HG02571 (cell line): ENCODE measurements around the gene C9orf40.

ENCODE experiments used
- ATAC-seq: cut with Tn5 transposase; IDR thresholded peaks from one replicate; pipeline ENCODE4 v1.9.1; 2021; ENCODE audit warnings: mild to moderate bottlenecking, moderate library complexity; ENCODE audit not compliant: unreplicated experiment

The C9orf40 gene, protein sequence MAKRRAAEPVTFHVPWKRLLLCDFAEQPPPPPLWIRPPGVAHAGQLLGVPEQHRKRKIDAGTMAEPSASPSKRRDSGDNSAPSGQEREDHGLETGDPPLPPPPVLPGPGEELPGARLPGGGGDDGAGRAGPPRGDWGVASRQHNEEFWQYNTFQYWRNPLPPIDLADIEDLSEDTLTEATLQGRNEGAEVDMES

DNA sequence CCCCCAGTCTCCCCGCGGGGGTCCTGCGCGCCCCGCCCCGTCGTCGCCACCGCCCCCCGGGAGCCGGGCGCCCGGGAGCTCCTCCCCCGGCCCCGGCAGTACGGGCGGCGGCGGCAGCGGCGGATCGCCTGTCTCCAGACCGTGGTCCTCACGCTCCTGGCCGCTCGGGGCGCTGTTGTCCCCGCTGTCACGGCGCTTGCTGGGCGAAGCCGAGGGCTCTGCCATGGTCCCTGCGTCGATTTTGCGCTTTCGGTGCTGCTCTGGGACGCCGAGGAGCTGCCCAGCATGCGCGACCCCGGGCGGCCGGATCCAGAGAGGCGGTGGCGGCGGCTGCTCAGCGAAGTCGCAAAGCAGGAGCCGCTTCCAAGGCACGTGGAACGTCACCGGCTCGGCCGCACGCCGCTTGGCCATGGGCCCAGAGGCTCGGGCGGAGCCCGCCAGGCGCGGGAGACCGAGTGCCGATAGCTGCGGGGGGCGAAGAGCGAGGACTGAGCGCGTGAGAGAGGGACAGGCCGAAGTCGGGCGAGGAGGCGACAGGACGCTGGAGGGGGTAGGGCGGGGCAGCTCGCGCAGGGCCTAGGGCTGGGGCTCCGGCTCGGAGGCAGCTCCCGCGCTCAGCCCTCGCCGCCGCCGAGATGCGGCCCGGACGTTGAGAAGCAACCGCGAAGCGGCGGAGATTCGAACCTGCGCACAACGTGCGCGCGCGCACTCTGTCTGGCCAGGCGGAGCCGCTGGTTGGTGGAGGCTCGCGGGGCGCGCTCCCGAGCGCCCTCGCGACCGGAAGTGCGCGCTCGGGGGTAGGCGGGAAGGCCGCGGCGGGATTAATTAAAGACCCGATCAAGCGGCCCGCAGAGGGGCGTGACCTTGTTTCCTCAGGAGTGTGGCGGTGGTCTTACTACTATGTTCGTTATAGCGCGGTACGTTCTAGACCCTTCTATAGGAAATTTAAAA, at the start of gene C9orf40:
Gene C9orf40, minus strand, starts transcription at position 712 of the 951 bp plus-strand sequence. Its CDS starts 301 bp downstream, at position 411.
- peak; percentile 93 for ATAC-seq

DNA sequence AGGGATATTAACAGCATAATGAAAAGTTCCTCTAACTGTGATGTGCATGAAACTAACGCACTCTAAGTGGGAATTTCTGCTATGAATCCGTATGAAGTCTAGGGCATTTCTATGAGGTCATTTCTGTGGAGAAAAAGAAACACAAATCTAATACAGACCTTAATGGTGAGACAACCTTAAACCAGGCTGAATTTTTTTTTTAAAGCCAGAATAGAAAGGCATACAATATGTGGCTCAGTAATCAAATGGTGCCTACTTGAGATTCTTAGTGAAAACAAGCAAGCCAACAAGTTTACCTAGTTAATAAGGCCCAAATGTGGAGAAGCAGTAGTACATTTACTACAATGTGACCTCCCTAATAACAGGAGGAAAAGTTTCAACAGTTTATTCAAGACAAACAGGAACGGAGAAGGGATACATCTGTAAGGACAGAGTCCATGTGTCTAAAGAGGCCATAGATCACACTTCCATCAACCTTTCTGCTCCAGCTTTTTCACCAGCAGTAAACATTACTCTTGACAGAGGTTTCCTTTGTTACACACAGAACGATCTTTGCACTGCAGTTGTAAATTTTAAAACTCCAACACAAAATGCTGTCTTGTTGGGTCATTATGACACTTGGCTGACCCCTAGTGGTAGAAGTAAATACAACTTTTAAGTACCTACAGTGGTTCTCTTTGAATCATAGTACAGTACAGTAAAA, 49.2 kb upstream of the C9orf40 start:
- peak; percentile 82 for ATAC-seq

DNA sequence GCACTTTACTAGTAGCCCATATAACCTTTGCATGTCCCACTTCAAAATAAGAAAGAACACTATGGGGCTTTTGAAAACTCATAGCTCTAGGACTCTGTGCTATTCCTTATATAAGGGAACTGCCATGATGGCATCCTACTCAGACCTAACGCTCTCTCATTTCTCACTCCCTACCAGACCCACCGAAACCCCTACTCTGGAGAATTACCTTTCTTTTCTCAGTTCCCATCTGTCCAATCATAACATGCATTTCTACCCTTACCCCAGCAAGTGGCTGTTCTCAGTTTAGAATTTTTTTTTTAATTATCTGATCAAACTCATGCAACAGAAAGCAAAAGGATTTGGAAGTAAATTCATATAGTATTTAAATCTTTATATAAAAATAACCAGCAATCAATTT, 48.1 kb upstream of the C9orf40 start:
- ATAC-seq: peak; percentile 73

DNA sequence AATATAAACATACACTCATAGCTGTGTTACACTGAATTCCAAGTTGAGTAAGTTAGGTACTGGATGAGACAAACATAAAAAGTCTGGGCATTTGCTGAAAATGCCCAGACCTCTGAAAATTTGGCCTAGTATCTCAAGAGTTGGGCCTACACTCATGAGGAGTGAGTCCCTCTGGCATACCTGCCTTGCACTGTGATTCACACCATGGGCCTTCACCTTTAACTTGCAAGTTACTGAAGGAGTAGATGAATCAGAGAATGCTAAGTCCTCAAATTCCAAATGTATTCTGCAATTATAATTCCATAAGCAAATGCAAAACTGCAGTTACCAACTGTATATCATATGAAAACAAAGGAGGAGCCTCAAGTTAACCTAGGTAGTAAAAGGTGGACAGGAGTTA, 32.3 kb upstream of the C9orf40 start:
- no peak for ATAC-seq

DNA sequence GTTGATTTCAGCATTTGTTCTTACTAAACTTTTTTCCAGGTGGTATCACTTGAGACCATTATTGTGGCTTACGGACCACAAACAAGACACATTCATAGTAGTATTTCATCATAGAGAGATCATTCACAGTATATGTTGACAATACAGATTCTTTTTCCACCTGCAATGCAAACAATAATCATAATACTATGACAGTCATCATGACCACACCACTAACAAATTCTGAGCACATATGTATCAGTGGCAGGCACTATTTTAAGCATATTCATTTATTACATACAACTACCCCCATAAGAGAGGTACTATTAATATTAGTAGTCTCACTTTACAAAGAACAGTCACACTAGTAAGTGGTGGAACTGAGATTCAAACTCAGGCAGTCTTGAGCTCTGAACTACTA, 31.0 kb upstream of the C9orf40 start:
- no peak for ATAC-seq

DNA sequence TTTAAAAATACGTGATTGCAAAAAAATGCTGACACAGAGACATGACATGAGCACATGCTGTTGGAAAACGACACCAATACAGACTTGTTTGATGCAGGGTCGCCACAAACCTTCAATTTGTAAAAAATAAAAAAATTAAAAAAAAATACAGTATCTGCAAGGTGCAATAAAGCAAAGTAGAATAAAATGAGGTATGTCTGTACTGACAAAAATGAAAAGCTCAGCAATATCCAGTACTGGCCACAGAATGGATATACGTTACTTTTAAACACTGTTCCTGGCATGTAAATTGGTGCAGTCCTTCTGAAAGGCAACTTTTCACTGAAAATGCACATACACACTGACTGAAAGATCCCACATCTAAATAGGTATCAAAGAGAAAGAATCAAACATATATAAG, 27.1 kb upstream of the C9orf40 start:
- no peak for ATAC-seq

DNA sequence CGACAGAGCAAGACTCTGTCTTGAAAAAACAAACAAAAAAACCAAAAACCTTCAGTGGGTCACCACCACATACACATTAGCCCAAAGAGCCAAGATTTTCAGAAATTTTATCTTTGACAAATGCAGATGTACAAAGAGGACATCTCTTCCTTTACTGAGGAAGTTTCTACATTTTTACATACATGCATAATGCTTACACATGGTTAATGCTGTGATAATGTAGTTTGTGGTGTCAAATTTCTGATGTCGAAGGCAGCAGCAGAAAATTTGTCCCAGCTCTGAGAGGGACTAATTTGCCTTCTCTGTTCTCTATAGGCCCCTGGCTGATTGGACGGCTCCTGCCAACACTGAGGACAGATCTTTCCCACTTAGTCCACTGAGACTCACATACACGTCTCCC, 24.6 kb upstream of the C9orf40 start:
- no peak for ATAC-seq

DNA sequence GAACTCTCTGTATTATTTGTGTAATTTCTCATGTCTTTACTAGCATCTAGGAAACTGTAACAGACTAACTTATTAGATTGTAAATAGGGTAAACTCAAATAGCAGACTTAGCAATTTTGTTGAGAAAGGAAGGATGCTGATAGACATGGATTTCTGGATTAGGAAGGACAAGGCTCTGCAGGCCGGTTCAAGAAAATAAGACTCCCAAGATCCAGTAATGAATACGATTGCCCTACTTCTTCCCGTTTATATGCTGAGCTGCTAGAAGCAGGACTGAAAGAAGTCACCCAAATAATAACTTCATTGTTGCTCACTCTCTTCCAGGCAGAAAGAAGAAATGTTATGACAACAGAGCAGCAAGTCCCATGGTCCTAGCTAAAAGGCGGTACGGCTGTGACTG, 22.8 kb upstream of the C9orf40 start:
- no peak for ATAC-seq

DNA sequence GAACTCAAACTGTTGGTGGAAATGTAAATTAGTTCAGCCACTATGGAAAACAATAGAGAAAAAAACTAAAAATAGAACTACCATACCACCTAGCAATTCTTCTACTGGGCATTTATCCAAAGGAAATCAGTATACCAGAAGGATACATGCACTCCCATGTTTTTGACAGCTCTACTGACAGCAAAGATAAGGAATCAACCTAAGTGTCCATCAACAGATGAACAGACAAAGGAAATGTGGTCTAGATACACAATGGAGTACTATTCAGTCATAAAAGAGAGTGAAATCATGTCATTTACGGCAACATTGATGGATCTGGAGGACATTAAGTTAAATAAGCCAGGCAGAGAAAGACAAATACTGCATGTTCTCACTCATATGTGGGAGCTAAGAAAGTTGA, 21.8 kb upstream of the C9orf40 start:
- no peak for ATAC-seq

DNA sequence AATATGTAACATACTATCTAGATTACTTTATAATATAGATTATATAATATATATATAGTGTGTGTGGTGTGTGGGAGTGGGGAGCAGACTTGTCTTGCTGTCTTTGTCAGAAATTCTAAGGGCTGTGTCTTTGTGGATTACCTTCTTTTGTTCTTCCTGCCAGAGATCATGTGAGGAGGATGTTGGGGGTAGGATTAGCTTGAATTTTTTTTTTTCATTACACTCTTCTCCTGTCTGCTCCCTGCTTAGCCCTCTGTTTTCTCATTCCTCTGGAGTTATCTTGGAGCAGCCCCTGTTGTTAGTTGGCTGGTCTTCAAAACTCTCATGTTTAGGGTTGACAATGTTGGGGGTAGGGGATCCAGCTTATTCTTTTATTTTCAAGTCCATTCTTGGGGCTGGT, 21.0 kb upstream of the C9orf40 start:
- no peak for ATAC-seq

DNA sequence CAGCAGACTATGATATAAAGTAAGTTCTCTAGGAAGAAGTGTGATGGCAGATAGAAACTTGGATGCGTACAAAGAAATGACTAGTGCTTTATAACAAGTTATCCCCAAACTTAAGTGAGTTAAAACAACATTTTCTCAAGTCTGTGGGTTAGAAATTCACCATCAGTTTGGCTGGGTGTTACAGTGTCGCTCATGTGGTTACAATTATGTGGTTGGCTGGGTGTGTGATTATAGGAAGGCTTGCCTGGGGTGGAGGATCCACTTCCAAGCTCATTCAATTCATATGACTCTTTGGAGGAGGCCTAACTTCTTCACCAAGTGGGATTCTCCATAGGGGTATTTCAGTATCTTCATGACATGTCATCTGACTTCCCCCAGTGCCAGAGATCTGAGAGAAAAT, 10.3 kb upstream of the C9orf40 start:
- no peak for ATAC-seq

DNA sequence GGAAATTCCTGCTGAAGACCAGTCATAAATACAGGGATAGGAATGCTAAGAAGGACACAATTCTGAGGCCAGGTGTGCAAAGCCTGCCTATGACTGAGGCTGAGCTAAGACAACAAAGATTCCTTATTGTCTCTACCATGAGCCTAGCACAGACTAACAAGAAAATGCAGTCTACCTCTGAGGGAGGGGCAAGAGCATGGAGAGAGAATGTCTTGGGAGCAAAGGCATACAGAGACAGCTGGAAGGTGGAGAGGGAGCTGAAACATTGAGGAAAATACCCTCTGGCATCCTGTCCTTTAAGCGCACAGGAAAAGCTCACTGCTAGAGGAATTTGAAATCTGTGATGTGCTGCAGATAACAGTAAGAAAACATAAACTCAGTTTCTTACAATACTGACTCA, 8.8 kb upstream of the C9orf40 start:
- no peak for ATAC-seq

DNA sequence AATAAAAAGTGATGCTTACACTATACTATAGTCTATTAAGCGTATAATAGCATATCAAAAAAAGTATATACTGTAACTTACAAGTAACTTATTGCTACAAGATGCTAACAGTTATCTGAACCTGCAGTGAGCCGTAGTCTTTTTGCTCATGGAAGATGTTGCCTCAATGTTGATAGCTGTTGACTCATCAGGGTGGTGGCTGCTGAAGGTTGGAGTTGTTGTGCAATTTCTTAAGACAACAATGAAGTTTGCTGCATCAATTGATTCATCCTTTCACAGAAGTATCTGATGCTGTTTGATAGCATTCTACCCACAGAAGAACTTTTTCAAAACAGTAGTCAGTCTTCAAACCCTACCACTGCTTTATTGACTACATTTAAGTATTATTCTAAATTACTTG, 7.8 kb upstream of the C9orf40 start:
- ATAC-seq: no peak

DNA sequence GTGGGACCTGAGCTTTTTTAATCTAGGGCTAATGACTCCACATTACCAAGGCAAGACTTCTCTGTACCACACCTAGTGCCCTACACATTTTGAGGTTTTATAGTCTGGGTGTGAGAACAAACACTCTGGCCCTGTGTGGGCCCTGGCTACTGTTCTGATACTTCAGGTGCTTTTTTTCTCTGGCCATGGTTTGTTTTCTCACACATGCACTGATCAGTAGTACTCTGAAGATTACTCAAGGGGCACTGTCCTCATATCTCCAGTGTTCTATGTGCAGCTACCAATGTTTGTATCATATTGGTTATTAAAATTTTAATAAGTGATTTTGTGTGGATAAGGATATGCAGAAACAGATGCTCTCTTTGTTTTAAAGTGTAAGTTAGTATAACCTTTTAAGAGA, 5.9 kb upstream of the C9orf40 start:
- no peak for ATAC-seq

DNA sequence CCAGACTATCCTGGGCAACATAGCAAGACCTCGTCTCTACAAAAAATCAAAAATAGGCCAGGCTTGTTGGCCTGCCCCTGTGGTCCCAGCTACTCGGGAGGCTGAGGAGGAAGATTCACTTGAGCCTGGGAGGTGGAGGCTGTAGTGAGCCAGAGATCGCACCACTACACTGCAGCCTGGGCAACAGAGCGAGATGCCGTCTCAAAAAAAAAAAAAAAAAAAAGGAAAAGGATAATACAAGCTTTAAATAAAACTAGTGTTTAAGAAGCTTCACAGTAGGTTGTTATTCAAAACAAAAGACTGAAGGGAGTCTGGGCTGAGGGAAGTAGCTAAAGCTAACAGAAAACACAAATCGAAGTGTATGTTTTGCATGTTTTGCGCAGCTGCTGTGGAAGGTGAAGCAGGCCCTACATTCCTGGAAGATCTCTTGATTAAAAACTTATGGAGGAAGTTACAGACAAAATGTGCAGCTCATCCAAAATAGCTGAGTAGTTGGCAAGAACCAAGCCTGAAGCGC, 581 bp upstream of the C9orf40 start:
- no peak for ATAC-seq

DNA sequence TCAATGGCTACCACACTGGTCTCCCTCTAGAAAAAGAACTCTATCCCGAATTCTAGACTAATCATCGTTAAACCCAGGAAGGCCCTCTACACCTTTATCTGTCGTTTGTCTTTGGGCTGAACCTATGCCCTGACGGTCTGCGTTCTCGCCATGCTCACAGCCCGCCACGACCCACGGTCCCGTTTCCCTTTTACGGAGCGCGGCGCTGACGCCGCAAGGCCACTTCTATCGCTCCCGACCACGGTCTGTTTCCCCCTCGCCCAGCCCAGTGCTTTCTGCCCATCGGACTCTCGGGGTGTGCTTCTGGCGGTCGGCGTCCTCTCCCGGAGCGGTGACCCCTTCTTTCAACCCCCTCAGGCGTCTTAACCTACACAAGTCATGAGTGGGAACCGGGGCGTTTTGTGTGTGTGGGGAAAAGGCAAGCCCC, 974 bp downstream of the C9orf40 start:
- peak; percentile 47 for ATAC-seq

DNA sequence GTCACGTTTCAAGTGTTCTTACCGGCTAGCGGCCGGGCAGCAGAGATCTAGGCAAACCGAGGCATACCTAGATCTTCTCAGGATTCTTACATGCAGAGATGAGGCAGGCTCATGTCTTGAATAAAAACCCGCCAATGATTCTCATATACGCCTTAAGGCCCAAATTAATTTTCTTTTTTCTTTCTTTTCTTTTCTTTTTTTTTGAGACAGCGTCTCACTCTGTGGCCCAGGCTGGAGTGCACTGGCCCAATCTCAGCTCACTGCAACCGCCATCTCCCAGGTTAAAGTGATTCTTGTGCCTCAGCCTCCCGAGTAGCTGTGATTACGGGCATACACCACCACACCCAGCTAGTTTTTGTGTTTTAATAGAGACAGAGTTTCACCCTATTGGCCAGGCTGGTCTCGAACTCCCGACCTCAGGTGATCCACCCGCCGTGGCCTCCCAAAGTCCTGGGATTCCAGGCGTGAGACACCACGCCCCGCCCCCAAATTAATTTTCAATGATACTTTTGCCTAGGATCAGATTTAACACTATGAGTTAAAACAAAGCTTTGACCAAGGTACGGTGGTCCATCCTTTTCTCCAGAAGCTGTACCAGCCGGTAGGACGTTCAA, 1.5 kb downstream of the C9orf40 start:
- no peak for ATAC-seq

DNA sequence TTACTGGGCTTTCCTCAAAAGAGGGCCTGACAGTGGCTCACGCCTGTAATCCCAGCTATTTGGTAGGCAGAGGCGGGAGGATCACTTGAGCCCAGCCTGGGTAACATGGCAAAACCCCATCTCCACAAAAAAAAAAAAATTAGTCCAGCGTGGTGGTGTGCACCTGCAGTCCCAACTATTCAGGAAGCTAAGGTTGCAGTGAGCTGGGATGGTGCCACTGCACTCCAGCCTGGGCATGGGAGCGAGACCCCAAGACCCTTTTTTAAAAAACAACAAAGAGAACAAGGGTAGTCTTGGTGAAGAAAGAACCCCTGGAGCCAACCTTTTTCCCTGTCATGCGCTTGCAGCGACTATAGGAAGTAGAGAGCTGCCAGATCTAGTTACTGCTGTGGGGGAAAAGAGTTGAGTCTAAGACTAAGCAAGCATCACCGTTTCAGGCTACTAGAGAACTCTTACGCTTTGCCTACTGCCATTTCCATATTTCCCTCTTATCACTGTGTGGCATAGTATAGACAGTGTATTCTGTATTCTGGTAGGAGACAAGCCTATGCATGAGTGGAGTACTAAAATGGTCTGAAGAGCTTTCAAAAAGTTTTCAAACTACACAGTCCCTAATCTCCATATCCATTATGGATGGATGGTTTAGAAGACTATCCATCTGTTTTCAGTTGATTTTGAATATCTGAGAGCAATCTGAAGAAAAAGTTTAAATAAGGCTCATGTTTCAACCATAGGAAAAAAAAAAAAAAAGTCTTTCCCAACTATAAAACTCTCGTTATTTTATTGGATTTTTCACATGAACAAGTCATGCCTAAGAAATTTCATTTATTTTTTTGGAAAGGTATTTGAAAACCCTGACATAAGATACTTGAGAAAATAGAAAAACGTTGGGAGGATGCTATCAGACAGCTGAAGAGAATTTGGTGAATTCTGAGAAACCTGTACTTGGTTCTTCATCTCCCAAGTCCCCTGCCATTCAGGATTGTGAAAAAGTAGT, 2.6 kb downstream of the C9orf40 start:
- no peak for ATAC-seq

DNA sequence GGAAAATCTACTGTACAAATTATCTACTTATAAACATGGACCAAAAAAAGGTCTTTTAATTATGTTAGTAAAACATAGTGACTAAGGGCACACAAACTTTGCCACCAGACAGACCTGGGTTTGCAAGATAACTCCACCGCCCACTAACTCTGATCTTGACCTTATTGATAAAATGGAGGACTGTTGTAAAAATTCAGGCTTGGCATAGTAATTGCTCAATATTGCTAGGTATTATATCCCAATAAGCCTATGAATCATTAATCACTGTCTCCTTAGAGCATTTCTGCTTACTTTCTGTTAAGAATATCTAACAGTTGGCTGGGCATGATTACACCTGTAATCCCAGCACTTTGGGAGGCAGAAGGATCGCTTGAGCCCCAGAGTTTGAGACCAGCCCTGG, 3.8 kb downstream of the C9orf40 start:
- no peak for ATAC-seq

DNA sequence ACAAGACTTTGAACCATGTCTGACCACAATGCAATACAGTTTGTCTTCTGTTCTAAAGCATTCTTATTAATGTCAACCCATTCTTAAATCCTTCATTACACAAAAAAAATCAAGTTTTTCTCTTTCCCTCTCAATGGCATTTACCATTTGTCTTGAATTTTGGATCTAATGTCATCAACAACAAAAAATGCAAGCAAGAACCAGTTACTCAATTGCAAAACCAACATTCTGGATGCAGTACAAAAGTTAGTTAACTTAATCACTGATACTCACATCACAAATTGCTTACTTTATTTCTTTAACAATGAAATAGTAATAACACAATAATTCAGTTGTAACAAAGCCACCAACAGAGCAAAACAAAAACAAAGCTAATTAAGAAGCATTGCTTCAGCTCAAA, 6.0 kb downstream of the C9orf40 start:
- ATAC-seq: no peak
